Adrenal gland (tissue), 12 donors: ENCODE results near the gene TOP2B. TPM values are rescaled to one million over a fixed set of nuclear protein-coding genes. Genes with fewer than 3 reads are reported as not detected.

Source experiments
- DNase-seq, 7 donors: peaks; one replicate each; pipeline ENCODE4 v3.0.0-alpha.2; 2019 to 2020
- H3K27ac ChIP-seq, 5 donors: fragments of 200-600 bp; sonication (generic) in 4 of 5; 1 replicate in 3 of 5; 2 replicates in 2 of 5; pipeline versions ENCODE4 v1.5.1 to v1.8.0; 2016 to 2020; ENCODE audit warnings: mild to moderate bottlenecking in 1 of 5
- H3K27me3 ChIP-seq: fragments of 200-600 bp; 2 replicates; pipeline ENCODE4 v1.8.0; 2021
- H3K36me3 ChIP-seq, 2 donors: fragments of 200-600 bp; replicated peaks in 1 of 2; 1 replicate in 1 of 2; 2 replicates in 1 of 2; pipeline versions ENCODE4 v1.5.1 to v1.8.0; 2018 to 2022
- H3K4me1 ChIP-seq, 2 donors: fragments of 200-600 bp; replicated peaks in 1 of 2; 1 replicate in 1 of 2; 2 replicates in 1 of 2; pipeline versions ENCODE4 v1.5.1 to v1.8.0; 2018 to 2021
- H3K4me3 ChIP-seq, 4 donors: fragments of 200-600 bp; sonication (generic) in 3 of 4; one replicate each; pipeline ENCODE4 v1.5.1; 2016 to 2018
- H3K9me3 ChIP-seq, 3 donors: fragments of 200-600 bp; sonication (generic) in 1 of 3; replicated peaks in 1 of 3; 1 replicate in 2 of 3; 2 replicates in 1 of 3; pipeline versions ENCODE4 v1.5.1 to v1.8.0; 2016 to 2021
- CTCF ChIP-seq, 6 experiments: fragments of 450-650 bp in 4 of 6; fragments of 200-600 bp in 2 of 6; sonication (generic) in 1 of 6; IDR thresholded peaks; 1 replicate in 5 of 6; 2 replicates in 1 of 6; pipeline versions ENCODE4 v1.5.1 to v1.8.0; 2016 to 2021; ENCODE audit warnings: antibody characterized with exemption in 6 of 6, mild to moderate bottlenecking in 2 of 6, moderate library complexity in 1 of 6
- POLR2A ChIP-seq, 2 donors: fragments of 450-650 bp; IDR thresholded peaks; one replicate each; pipeline ENCODE4 v1.6.1; 2017; ENCODE audit warnings: antibody characterized with exemption in 2 of 2, mild to moderate bottlenecking in 2 of 2, moderate library complexity in 1 of 2
- WGBS, 4 donors: extraction: QIAGEN DNeasy Blood & Tissue Kit in 2 of 4; methylation state at CpG; one replicate each; pipeline versions ENCODE4 v1.1.5 to v1.1.7; 2013 to 2017; 5-methylcytosine and 5-hydroxymethylcytosine counted together
- intact Hi-C, 2 donors: fragments of 100-400 bp; cut with DNase I; formaldehyde crosslinking; loops; one replicate each; pipeline versions ENCODE4 v1.14.1 to v1.15.0; 2022 to 2023
- polyA plus RNA-seq, 3 donors: library from polyadenylated mRNA; stranded (reverse); fragments of 200-250 nt in 2 of 3; fragments of 350-450 nt in 1 of 3; fragmentation: Illumina TruSeq in 1 of 3; extraction: RNeasy Lipid Tissue Mini Kit (QIAGEN cat#74804) in 1 of 3; gene quantifications; one replicate each; pipeline ENCODE4 v1.2.3, GENCODE V29; 2013 to 2014
- total RNA-seq, 9 donors: library from RNA; depleted of rRNA in 4 of 9; stranded (reverse); fragments of >200 nt in 4 of 9; fragments of 120-200 nt in 1 of 9; fragmentation: NEBNext Ultra II Directional in 1 of 9; extraction: Animal tissue kit (Norgen Biotek cat#: 25700) in 1 of 9; gene quantifications; one replicate each; pipeline versions ENCODE4 v1.1.0 to v1.2.4, GENCODE V29; 2013 to 2023
- donor health status: healthy with polysubstance abuse.
- donor health status: Bipolar disorder and iron deficiency.
- donor health status: DM: yes; HTN: yes; CAD: no.
- donor health status: DM: no; HTN: no; CAD: no.
- donor health status: DM: no; HTN: no; CAD: no.
- donor health status: DM: yes; HTN: yes; CAD: no.

The TOP2B gene
- total and polyA plus RNA-seq, 12 donors: 33.7 to 108 (median 73.5) TPM

GRCh38 chr3:25693238-25693637, 28.5 kb upstream of the TOP2B start:
- TF ChIP-seq CTCF (IDR thresholded peaks at IDR 0.05): no peak
- no peak for TF ChIP-seq POLR2A (IDR thresholded peaks at IDR 0.05)
- Histone ChIP-seq H3K36me3 (no peaks in the 10 kb centered on the region), H3K27me3 (no peaks in the 10 kb centered on the region), H3K27ac (no peak overlapping the region), H3K9me3 (no peaks in the 10 kb centered on the region), H3K4me3 (no peak overlapping the region), H3K4me1 (no peaks in the 10 kb centered on the region)
- 62 to 79% (median 63%) methylated on average over 3 of the region's 3 CpGs for WGBS, 4 donors
- no peak for DNase-seq
- intact Hi-C loops: no loop called here

- Histone ChIP-seq H3K4me1 (no peaks in the 10 kb centered on the region), H3K27me3 (no peaks in the 10 kb centered on the region), H3K9me3 (no peaks in the 10 kb centered on the region), H3K4me3 (no peak overlapping the region), H3K27ac (no peak overlapping the region), H3K36me3 (no peaks in the 10 kb centered on the region)
- no peak for DNase-seq
- 60 to 88% (median 82%) methylated on average over 1 of the region's 1 CpG for WGBS, 4 donors
- intact Hi-C loops: no loop called here
- no peak for TF ChIP-seq CTCF (IDR thresholded peaks at IDR 0.05)
- no peak for TF ChIP-seq POLR2A (IDR thresholded peaks at IDR 0.05)
Measured at GRCh38 chr3:25692341-25692740, 27.6 kb upstream of the TOP2B start.

- H3K4me1 ChIP-seq: no peaks in the 10 kb centered on the region
- no peak overlapping the region for H3K27ac ChIP-seq
- no peaks in the 10 kb centered on the region for H3K27me3 ChIP-seq
- no peaks in the 10 kb centered on the region for H3K9me3 ChIP-seq
- intact Hi-C loops: no loop called here
- DNase-seq: no peak
- H3K4me3 ChIP-seq: no peak overlapping the region
- TF ChIP-seq CTCF (IDR thresholded peaks at IDR 0.05): no peak
- no peak for TF ChIP-seq POLR2A (IDR thresholded peaks at IDR 0.05)
- no peaks in the 10 kb centered on the region for H3K36me3 ChIP-seq
- WGBS, 4 donors: 72 to 89% (median 81%) methylated on average over 2 of the region's 2 CpGs
Measured at GRCh38 chr3:25690768-25691533, 26.2 kb upstream of the TOP2B start.

GRCh38 chr3:25689226-25689625, 24.5 kb upstream of the TOP2B start:
- no peak overlapping the region for H3K27ac ChIP-seq
- no peaks in the 10 kb centered on the region for H3K27me3 ChIP-seq
- no peaks in the 10 kb centered on the region for H3K9me3 ChIP-seq
- no peaks in the 10 kb centered on the region for H3K36me3 ChIP-seq
- no peaks in the 10 kb centered on the region for H3K4me1 ChIP-seq
- WGBS, 4 donors: 66 to 71% (median 70%) methylated on average over 3 of the region's 3 CpGs
- H3K4me3 ChIP-seq: no peak overlapping the region
- DNase-seq: no peak
- no peak for TF ChIP-seq POLR2A (IDR thresholded peaks at IDR 0.05)
- TF ChIP-seq CTCF (IDR thresholded peaks at IDR 0.05): no peak
- intact Hi-C loops: no loop called here
